ELR (cell line): ENCODE data around the gene ANKRD44.

Experiments
- DNase-seq: peaks from one replicate; pipeline ENCODE4 v3.0.0-alpha.2; 2015; ENCODE audit warnings: low read depth

The ANKRD44 gene

DNA sequence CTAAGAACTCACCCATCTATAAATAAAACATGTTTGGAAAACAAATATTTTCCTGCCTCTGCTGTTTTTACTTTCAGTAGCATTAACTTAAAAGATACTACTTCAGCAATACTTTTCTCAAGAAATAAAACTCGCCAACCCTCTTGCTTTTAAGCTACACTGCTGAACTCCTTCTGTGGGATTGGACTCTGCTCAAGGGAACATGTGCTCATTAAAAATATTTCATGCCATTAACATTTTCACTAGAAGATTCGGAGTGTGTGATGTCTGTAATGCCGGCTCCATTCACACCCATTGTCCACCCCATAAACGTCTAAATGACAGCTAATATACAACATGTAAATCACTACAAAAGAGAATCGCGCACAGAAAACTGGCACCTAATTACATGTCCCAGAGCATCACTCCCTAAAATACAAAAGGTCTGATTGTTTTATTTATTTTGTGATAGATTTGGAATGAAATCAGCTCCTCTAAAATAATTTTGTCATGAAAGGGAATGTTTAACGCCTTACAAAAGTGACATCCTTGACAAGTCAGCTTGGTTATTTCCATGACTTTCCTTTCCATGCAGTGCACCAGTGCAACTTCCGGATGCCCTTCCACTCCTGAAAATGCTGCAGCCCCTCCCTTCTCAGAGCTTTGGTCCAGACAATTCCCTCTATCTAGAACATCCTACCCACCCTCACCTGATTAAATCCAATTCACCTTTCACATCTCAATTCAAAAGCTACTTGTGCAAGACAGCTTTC lies 73.1 kb downstream of the ANKRD44 start:
- DNase-seq, result no peak

DNA sequence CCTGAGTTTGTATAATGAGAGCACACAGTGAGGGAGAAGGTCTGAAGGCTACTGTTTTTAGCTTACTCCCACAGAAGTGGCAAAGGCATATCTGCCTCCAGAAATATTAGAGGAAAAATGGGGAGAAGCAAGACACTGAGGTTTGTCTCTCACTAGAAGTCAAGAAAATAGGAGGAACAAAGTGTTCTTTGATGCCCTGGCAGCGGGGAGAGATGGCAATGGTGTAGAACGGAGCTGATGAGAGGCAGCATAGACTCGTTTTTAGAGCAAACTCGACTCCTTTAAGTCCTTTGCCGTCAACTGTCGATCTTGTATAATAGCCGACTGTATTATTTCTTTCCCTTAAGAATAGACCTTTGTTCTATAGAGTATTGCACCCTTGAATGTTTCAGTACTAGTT lies 73.8 kb downstream of the ANKRD44 start:
- DNase-seq, result no peak

DNA sequence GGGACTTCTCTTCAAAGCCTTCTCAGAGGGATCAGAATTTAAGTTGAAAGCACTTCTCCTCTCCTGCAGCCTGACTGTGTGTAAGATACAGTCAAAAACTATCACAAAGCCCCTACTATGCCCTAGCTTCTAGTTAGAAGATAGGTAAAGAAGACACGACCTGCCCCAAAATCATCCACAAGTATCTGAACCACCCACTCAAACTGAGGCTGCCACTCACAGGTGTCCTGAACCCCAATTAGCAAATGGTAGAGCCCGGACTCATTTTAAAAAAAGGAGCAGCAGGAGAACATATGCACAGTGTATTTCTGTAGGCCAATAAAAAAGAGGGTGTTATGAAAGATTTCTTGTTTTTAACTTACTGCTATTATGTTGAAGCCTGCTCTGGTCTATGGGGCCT lies 74.4 kb downstream of the ANKRD44 start:
- no peak for DNase-seq

- DNase-seq, result no peak
These were observed 74.9 kb downstream of the ANKRD44 start for GRCh38 chr2:197235711-197236110.

DNA sequence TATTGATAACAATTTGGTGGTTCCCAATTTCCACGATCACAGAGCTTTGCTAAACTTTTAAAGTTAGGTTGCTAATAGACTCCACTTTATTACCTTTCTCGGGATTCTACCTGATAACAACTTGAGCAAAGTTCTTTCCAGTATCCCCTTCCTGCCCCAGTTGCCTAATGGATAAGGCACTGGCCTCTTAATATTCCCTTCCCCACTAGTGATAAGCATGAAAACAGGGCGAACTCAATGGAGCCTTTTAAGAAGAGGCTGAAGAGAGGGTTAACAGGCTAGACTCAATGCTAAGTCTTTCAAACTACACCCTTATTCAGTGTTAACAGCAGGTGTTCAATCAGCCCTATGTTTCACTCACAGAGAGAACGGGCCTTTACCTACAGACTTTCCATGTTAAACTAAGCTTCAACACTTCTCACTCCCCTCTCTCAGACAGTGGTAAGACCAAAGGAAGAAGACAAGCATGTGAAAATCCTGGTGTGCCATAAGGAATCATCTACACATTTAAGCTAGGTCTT lies 75.8 kb downstream of the ANKRD44 start:
- no peak for DNase-seq

DNA sequence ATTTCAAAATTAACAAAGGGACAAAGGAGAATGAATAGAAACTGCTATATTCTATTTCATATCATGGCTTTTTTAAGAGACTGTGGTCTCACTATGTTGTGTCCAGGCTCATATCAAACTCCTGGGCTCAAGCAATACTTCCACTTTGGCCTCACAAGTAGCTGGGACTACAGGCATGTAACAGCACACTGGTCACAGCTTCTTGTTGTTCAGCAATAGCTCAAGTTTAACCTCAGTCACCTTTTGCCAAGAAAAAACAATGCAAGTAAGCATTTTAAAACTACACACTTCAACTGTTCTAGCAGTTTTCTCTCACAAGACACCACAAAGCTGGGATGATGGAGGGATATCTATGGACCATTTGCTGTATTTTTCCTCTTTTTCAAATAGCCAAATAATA lies 77.1 kb downstream of the ANKRD44 start:
- DNase-seq, result no peak

DNA sequence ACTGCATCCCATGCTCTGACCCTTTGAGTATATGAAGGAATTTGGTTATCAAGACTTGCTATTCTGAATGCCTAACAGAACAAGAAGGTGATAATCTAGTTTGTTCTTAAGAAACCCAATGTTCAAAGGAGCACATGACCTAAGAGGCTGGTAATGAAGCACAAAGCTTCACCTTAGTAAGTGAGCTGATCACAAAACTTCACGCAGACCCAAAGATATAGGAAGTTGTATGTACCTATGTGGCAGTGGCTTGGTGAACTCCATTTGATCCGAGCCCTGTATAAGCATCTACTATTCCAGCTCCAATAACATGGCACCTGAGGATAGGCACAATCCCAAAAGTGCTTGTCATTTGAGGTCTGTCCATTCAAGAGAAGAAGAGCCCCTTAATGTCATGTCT lies 78.6 kb downstream of the ANKRD44 start:
- DNase-seq, result no peak

GRCh38 chr2:197229509-197230443 lies 80.8 kb downstream of the ANKRD44 start:
- peak; percentile 35 for DNase-seq

- DNase-seq, result no peak
These were observed 87.1 kb downstream of the ANKRD44 start for GRCh38 chr2:197223451-197223850.

DNA sequence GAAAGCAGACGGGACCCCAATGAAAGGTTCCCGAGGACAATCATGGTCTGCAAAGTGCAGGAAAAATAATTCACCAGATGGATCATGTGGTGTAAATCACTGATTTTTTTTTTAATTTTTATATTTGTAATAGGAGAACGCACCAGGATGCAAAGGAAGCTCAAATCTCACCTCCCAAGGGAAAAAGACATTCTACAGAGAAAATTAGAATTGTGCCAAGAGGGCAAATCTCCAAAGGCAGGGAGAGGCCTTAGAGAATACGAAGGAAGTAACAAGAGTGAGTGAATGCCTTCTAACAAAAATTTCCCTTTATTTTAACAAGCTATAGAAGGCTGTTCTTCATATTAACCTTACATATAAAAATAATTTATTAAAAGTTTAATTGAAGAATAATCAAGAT lies 90.9 kb downstream of the ANKRD44 start:
- no peak for DNase-seq

DNA sequence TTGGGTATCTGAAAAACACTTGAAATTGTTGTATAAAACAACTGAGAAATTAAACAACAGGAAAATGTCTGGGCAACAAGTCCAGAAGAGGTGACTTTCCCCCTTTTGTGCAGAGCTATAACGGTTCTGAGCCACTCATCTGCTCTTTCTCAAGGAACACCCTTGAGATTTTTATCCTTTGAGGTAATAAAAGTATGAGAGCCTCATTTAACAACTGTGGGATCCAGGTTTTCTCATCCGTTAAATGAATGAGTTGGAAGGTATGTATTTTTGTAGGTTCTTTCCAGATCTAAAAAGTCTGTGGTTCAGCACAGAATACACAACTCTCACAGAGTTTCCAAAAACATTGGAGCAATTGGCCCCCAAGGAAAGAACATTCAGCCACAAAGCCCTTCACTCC lies 93.0 kb downstream of the ANKRD44 start:
- DNase-seq, result no peak

DNA sequence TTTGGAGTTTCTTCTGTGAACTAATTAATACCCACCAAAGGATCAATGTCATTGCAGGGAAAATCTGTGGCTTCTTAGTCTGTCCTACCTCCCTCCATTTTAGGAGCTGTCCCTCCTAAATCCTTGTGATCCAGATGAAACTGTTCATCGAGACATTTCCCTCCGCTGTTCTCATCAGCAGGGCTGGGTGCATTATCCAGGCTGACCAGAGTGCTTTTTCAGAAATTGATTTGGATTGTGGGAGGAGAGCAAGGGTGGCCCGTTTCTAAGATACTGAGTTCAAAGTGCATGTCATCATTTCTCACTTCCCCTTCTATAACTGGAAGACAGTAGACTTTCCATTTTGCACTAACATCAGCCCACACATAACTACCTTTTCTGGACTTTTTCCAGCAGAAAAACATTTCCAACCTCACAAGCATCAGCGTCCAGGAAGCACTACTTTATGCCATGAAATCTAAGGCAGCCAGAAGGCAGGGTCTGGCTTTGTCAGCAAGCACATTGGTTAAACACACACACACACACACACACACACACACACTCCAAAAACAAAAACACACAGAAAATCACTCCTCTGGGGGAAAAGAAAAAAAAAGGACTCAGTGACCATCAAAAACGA lies 94.1 kb downstream of the ANKRD44 start:
- DNase-seq, result no peak

DNA sequence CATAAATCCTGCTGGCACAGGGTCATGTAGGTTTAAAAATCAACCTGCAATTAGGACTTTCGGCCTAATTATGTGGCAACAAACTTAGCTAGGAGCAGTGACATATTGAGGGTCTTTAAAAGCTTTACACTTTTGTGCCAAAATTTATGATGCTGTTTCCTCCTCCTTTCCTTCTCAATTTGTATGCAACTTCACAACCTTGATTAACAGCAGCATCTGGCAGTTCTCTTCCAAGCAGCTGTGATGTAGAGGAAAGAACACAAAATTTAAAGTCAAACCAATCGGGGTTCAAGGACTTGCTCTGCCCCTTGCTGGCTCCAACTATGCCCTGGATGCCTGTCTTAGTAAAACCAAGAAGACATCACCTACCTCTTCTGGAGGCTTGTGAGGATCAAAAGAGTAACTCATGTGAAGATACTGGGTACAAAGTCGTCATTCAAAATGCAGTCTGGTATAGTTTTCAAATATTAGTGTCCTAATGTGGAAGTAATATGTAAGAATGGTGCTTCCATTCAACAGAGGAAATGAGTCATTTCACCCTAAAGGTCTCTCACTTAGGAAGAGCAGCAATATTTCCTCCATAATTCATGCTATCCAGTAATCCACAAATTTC lies 94.7 kb downstream of the ANKRD44 start:
- peak; percentile 66 for DNase-seq

GRCh38 chr2:197212344-197213262 lies 98.0 kb downstream of the ANKRD44 start:
- DNase-seq, result no peak

DNA sequence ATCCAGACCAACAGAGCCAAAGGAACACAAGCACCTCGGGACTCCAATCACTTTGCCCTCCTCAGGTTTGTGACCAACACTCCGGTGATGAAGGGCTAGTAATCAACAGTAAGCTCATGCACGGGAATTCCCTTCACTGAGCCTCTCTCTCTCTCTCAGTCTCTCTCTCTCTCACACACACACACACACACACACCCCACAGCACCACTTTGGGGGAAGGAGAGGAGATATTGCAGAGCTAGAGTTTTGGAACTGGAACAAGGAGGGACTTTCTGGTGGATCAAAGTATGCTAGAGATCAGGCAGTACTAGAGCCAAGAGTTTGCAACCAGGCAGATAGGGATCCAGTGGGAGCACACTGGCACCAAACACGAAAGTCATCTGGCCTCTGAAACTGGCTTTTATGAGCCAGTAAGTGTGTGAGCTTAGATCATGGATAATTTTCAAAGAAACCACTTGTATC lies 98.7 kb downstream of the ANKRD44 start:
- DNase-seq, result no peak

DNA sequence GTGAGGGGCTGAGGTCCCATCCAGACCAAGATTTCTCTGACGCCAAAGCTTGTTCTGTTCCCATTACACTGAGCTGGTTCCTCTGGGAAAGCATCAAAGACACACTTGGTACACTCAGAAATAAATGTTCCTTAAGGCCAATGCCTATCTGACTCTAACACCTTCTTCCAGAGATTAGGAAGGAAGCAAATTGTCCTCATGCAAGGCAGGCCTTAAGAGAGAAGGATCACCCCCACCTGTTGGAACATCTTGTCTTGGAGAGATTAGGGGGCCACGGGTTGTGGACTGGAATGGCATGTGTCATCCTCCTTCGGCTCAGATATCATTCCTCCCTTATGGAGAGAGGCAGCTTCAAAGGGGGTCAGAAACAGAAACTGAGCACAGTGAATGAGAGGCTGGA lies 100.2 kb downstream of the ANKRD44 start:
- DNase-seq, result no peak

- no peak for DNase-seq
These were observed 100.7 kb downstream of the ANKRD44 start for GRCh38 chr2:197209742-197210408.

DNA sequence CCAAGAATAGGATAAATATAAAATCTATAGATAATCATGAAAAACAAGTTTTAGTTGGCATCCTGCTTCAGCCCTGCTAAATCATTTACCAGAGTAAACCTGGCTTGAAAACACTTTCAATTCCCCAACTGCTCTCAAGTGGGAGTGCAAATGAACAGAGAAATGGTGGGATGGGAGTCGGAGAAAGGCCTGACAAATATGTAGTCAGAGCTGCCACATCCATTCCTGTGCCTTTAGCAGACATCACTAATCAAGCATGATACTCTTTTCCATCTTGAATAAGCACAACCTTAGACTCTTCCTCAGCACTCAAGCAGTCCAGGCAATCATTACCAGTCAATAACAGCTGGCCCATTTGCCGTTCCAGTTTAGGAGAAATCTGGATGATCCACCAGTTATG lies 101.3 kb downstream of the ANKRD44 start:
- no peak for DNase-seq

- DNase-seq, result no peak
These were observed 101.7 kb downstream of the ANKRD44 start for GRCh38 chr2:197208841-197209240.

- no peak for DNase-seq
These were observed 102.6 kb downstream of the ANKRD44 start for GRCh38 chr2:197208024-197208423.
